B cell (primary cell): ENCODE data around the gene ANXA8. TPM values are rescaled to one million over a fixed set of nuclear protein-coding genes. Genes with fewer than 3 reads are reported as not detected.

Source experiments
- ATAC-seq: fragments of 200-7000 bp; cut with Tn5 transposase; one replicate; pipeline ENCODE4 v1.10.0; 2021; ENCODE audit warnings: low read depth, mild to moderate bottlenecking, moderate number of reproducible peaks, moderate library complexity
- CTCF ChIA-PET: fragments of 350-600 bp; sonication (Branson Sonifier 250); formaldehyde crosslinking; loops from one replicate; lab custom pipeline; 2021; ENCODE audit warnings: antibody characterized with exemption, inconsistent platforms; lab: Charles Lee
- POLR2A ChIA-PET: fragments of 350-600 bp; sonication (Branson Sonifier 250); formaldehyde crosslinking; loops from one replicate; lab custom pipeline; 2021; ENCODE audit warnings: antibody characterized with exemption; lab: Charles Lee
- DNase-seq: peaks from one replicate; pipeline ENCODE4 v3.0.0; 2013
- H2AFZ ChIP-seq: 2 replicates; pipeline ENCODE4 v1.6.1; 2012; ENCODE audit warnings: mild to moderate bottlenecking, low read depth, low read length; ENCODE audit not compliant: insufficient read depth, poor library complexity, severe bottlenecking
- H3K27ac ChIP-seq, 2 donors: 1 replicate in 1 of 2; 2 replicates in 1 of 2; pipeline ENCODE4 v1.5.1; 2012 to 2013; ENCODE audit warnings: low read length in 2 of 2, mild to moderate bottlenecking in 2 of 2, moderate library complexity in 1 of 2
- H3K27me3 ChIP-seq, 4 experiments: fragments of 200-600 bp in 1 of 4; sonication (generic) in 1 of 4; replicated peaks in 1 of 4; 1 replicate in 2 of 4; 2 replicates in 2 of 4; pipeline versions ENCODE4 v1.6.1 to v1.7.0; 2013 to 2016; ENCODE audit warnings: low read length in 3 of 4, mild to moderate bottlenecking in 2 of 4, mixed read lengths in 1 of 4, moderate library complexity in 1 of 4; ENCODE audit not compliant: insufficient read depth in 4 of 4, control insufficient read depth in 3 of 4; ENCODE audit errors: control extremely low read depth in 1 of 4
- H3K36me3 ChIP-seq, 2 experiments: replicated peaks in 1 of 2; 1 replicate in 1 of 2; 2 replicates in 1 of 2; pipeline versions ENCODE4 v1.6.1 to v1.7.1; 2013; ENCODE audit warnings: low read length in 1 of 2; ENCODE audit not compliant: insufficient read depth in 2 of 2, control insufficient read depth in 1 of 2; ENCODE audit errors: control extremely low read depth in 1 of 2, extremely low read depth in 1 of 2
- H3K4me1 ChIP-seq, 2 donors: fragments of 200-600 bp in 1 of 2; sonication (generic) in 1 of 2; 1 replicate in 1 of 2; 2 replicates in 1 of 2; pipeline versions ENCODE4 v1.5.1 to v1.6.1; 2013 to 2017; ENCODE audit warnings: low read length in 2 of 2; ENCODE audit not compliant: control insufficient read depth in 2 of 2, insufficient read depth in 2 of 2
- H3K4me2 ChIP-seq: replicated peaks from 2 replicates; pipeline ENCODE3; 2012; ENCODE audit warnings: mild to moderate bottlenecking, low read depth, low read length; ENCODE audit not compliant: poor library complexity, severe bottlenecking
- H3K4me3 ChIP-seq, 5 experiments: fragments of 200-600 bp in 1 of 5; sonication (generic) in 1 of 5; 1 replicate in 3 of 5; 2 replicates in 2 of 5; pipeline versions ENCODE4 v1.5.1 to v1.7.0; 2011 to 2016; ENCODE audit warnings: low read length in 4 of 5, mild to moderate bottlenecking in 4 of 5, low read depth in 2 of 5, control low read depth in 1 of 5, moderate library complexity in 1 of 5; ENCODE audit not compliant: insufficient read depth in 1 of 5; ENCODE audit errors: control extremely low read depth in 1 of 5, extremely low read depth in 1 of 5
- H3K79me2 ChIP-seq: fragments of 200-600 bp; sonication (generic); one replicate; pipeline ENCODE4 v1.6.0; 2016; ENCODE audit warnings: low read length; ENCODE audit not compliant: control insufficient read depth, insufficient read depth
- H3K9ac ChIP-seq: fragments of 200-600 bp; sonication (generic); 2 replicates; pipeline ENCODE4 v1.6.1; 2017; ENCODE audit warnings: mild to moderate bottlenecking, low read length, moderate library complexity
- H3K9me3 ChIP-seq, 3 donors: one replicate each; pipeline versions ENCODE4 v1.6.1 to v1.7.1; 2013; ENCODE audit warnings: low read length in 2 of 3; ENCODE audit not compliant: control insufficient read depth in 2 of 3, insufficient read depth in 1 of 3; ENCODE audit errors: control extremely low read depth in 1 of 3
- H4K20me1 ChIP-seq: 2 replicates; pipeline ENCODE4 v1.6.0; 2012; ENCODE audit warnings: mild to moderate bottlenecking, low read length; ENCODE audit not compliant: insufficient read depth, control insufficient read depth, poor library complexity, severe bottlenecking
- H3K27ac Mint-ChIP-seq: one replicate; pipeline ENCODE4 v1.8.0; 2021; ENCODE audit warnings: mixed read lengths
- H3K27me3 Mint-ChIP-seq: one replicate; pipeline ENCODE4 v1.8.0; 2021; ENCODE audit warnings: mixed read lengths
- H3K4me1 Mint-ChIP-seq: one replicate; pipeline ENCODE4 v1.8.0; 2021; ENCODE audit warnings: mixed read lengths
- H3K4me3 Mint-ChIP-seq: one replicate; pipeline ENCODE4 v1.8.0; 2021; ENCODE audit warnings: mixed read lengths
- H3K9me3 Mint-ChIP-seq: one replicate; pipeline ENCODE4 v1.8.0; 2022; ENCODE audit warnings: mixed read lengths; ENCODE audit not compliant: insufficient read depth
- EZH2 ChIP-seq: IDR thresholded peaks from 2 replicates; pipeline ENCODE4 v1.6.1; 2012; ENCODE audit warnings: borderline replicate concordance, low read depth, mild to moderate bottlenecking, moderate library complexity, low read length; ENCODE audit not compliant: insufficient read depth, poor library complexity, severe bottlenecking
- WGBS: methylation state at CpG from one replicate; pipeline ENCODE4 v1.1.5; 2013; ENCODE audit warnings: missing lambda C conversion rate; ENCODE audit not compliant: insufficient coverage; 5-methylcytosine and 5-hydroxymethylcytosine counted together
- intact Hi-C: fragments of 100-400 bp; cut with micrococcal nuclease; formaldehyde crosslinking; loops from one replicate; pipeline ENCODE4 v1.10.0; 2022
- polyA plus RNA-seq: library from polyadenylated mRNA; depleted of rRNA; stranded (reverse); fragments of >200 nt; gene quantifications from 2 replicates; pipeline ENCODE4 v1.2.3, GENCODE V29; 2012
- total RNA-seq, 2 donors: library from RNA; stranded (reverse); fragments of 120-200 nt in 1 of 2; gene quantifications; 1 replicate in 1 of 2; 2 replicates in 1 of 2; pipeline versions ENCODE4 v1.2.3 to v1.2.4, GENCODE V29; 2013 to 2022
- TF ChIP-seq, protein P1 (sequence below): fragments of 200-600 bp; IDR thresholded peaks from one replicate; pipeline ENCODE4 v1.8.0; 2022; ENCODE audit warnings: antibody characterized with exemption, mild to moderate bottlenecking

ANXA8 gene
- total and polyA plus RNA-seq, 2 donors (not counting 1 experiment from before 2014, with no cell fraction given) = not detected

DNA sequence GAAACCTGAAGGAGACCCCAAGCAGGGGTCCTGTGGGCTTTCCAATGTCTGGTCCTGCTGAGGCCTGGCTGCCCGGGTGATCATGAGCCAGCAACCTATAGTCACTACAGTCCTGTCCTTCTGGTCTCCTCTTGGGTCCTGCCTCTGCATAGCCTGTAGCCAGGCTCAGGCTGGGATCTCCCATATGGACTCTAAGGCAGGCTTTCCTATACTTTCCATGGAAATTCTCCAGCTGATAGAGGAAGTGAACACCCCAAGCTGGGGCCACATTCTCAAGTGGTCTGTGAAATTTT is 26.4 kb downstream of the ANXA8 start:
- ChIA-PET CTCF (no interaction called here), POLR2A (no interaction called here)
- no peak overlapping the region for H3K27ac Mint-ChIP-seq
- Histone ChIP-seq H3K4me2 (no peak overlapping the region), H3K27me3 (peaks cover 0 to 3% (median 0%) of the 10 kb centered on the region in 4 experiments), H3K9me3 (no peaks in the 10 kb centered on the region), H3K79me2 (no peaks in the 10 kb centered on the region), H3K4me1 (no peaks in the 10 kb centered on the region), H3K27ac (no peak overlapping the region), H3K9ac (no peak overlapping the region), H2AFZ (no peak overlapping the region), H4K20me1 (no peaks in the 10 kb centered on the region), H3K36me3 (no peaks in the 10 kb centered on the region), H3K4me3 (no peak overlapping the region)
- no peak for ATAC-seq
- H3K27me3 Mint-ChIP-seq = peaks cover 17% of the 10 kb centered on the region
- DNase-seq = no peak
- intact Hi-C loops = no loop called here
- no peaks in the 10 kb centered on the region for H3K9me3 Mint-ChIP-seq
- no peak overlapping the region for H3K4me3 Mint-ChIP-seq
- TF ChIP-seq, protein P1, sequence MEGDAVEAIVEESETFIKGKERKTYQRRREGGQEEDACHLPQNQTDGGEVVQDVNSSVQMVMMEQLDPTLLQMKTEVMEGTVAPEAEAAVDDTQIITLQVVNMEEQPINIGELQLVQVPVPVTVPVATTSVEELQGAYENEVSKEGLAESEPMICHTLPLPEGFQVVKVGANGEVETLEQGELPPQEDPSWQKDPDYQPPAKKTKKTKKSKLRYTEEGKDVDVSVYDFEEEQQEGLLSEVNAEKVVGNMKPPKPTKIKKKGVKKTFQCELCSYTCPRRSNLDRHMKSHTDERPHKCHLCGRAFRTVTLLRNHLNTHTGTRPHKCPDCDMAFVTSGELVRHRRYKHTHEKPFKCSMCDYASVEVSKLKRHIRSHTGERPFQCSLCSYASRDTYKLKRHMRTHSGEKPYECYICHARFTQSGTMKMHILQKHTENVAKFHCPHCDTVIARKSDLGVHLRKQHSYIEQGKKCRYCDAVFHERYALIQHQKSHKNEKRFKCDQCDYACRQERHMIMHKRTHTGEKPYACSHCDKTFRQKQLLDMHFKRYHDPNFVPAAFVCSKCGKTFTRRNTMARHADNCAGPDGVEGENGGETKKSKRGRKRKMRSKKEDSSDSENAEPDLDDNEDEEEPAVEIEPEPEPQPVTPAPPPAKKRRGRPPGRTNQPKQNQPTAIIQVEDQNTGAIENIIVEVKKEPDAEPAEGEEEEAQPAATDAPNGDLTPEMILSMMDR = no peak
- TF ChIP-seq EZH2 = no peak
- 100% methylated on average over 1 of the region's 1 CpG for WGBS
- no peaks in the 10 kb centered on the region for H3K4me1 Mint-ChIP-seq

DNA sequence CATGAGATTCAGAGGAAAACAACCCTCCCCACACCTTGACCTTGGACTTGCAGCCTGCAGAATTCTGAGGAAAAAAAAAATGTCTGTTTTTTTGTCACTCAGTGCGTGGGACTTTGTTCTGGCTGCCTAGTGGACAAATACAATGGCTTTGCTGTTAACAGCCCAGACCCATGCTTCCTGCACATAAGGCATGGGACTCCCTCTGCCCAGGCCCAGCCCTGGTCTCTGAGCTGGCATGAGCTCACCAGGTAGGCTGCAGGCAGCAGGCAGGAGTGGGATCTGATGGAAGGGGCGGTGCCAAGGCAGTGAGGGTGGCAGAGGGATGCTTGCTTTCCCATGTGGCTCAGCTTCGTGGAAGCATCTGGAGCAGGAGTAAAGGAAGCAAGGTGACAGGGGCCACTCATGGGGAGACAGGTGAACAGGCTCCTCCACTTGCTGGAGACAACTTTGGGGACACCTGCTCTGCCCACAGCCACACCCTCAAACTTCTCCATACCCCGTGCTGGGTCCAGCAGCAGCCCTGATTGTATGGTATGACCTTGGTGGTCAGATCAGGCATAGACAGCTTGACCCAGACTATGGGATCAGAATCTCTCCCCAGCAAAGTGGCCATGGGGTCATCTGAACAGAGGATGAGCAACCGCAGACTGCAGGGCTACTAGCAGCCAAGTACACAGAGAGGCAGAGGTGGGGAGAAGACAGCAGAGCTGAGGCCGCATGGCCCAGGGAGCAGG is 27.0 kb downstream of the ANXA8 start:
- no peaks in the 10 kb centered on the region for H3K4me1 Mint-ChIP-seq

More for the DNA sequence above, 27.0 kb downstream of the ANXA8 start:
- Mint-ChIP-seq H3K27me3 (peaks cover 17% of the 10 kb centered on the region), H3K27ac (no peak overlapping the region), H3K9me3 (no peaks in the 10 kb centered on the region), H3K4me3 (no peak overlapping the region)
- Histone ChIP-seq H3K4me3 (no peak overlapping the region), H4K20me1 (no peaks in the 10 kb centered on the region), H3K79me2 (no peaks in the 10 kb centered on the region), H3K4me2 (no peak overlapping the region), H3K36me3 (no peaks in the 10 kb centered on the region), H3K9ac (no peak overlapping the region), H2AFZ (no peak overlapping the region), H3K27ac (no peak overlapping the region), H3K9me3 (no peaks in the 10 kb centered on the region), H3K4me1 (no peaks in the 10 kb centered on the region), H3K27me3 (peaks cover 0 to 3% (median 0%) of the 10 kb centered on the region in 4 experiments)
- no peak for ATAC-seq
- ChIA-PET CTCF (no interaction called here), POLR2A (no interaction called here)
- intact Hi-C loops = no loop called here
- DNase-seq = no peak
- no peak for TF ChIP-seq EZH2
- TF ChIP-seq, protein P1 = no peak
- 98% methylated on average over 5 of the region's 6 CpGs for WGBS
